ENCODE measurements around the gene NEUROD4. TPM values are rescaled to one million over a fixed set of nuclear protein-coding genes. Genes with fewer than 3 reads are reported as not detected.
"Not testable (repeated sequence)": the region's sequence is repeated elsewhere in the genome, so short reads cannot be mapped to it uniquely, and the experiment has no call there.

Gene NEUROD4
- total RNA-seq, 2 experiments from 2014 or later: not detected

DNA sequence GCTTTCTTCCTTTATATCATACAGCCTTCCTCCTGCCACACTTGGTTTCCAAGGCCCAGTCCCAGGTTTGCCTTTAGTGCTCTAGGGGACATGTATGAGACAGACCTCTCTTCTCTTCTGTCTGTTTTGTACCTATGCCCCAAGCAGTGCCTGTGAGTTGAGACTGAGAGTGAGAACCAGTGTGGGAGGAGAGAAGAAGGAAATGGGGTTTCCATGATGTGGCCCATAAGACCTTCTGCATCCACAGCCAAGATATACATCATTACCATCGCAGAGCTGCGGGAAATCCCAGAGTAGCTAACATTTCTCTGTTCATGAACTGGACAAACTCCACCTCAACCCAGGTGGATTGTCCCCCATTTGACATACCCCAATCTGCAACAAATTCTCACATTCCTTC, 38.0 kb upstream of the NEUROD4 start:
- Mint-ChIP-seq H3K36me3 (ENCODE audit: low read depth) (peaks cover 77% of the 10 kb centered on the region), H3K9me3 (no peaks in the 10 kb centered on the region), H3K27ac (peak overlapping the region; percentile 100), H3K4me3 (peak overlapping the region; percentile 91), H3K4me1 (ENCODE audit: low read depth) (peaks cover 100% of the 10 kb centered on the region), H3K27me3 (no peaks in the 10 kb centered on the region)
- peaks cover 34% of the 10 kb centered on the region for H3K36me3 ChIP-seq (ENCODE audit: insufficient read depth, low read length)
- ChIA-PET CTCF (interaction anchor here (0.7 to 6.0 kb wide), 5 partner anchors 11 to 91 kb away, joined by 3 to 24 read pairs (median 5); no protein-coding TSS in a partner anchor), POLR2A (interaction anchor here (2.2 to 5.8 kb wide), 4 partner anchors 10 to 47 kb away, joined by 6 to 145 read pairs (median 34); no protein-coding TSS in a partner anchor)
- DNase-seq: peak in 3 of 14 experiments; percentile 24 to 68 (median 63)
- H3K4me3 ChIP-seq (ENCODE audit: low read length): peak overlapping the region; percentile 73
- intact Hi-C loops (cut with DNase I, micrococcal nuclease): loop anchor here in 1 of 2 experiments (2.0 kb wide), 1 partner anchor 19 kb away; no protein-coding TSS in a partner anchor
- no peak for ATAC-seq (ENCODE audit: poor library complexity)
- peaks cover 46% of the 10 kb centered on the region for H3K4me1 ChIP-seq (ENCODE audit: insufficient read depth, low read length)
- peak overlapping the region; percentile 88 to 97 for H3K27ac ChIP-seq (ENCODE audit: low read depth in 1 of 2, low read length in 2 of 2)
- TF ChIP-seq, protein P1, sequence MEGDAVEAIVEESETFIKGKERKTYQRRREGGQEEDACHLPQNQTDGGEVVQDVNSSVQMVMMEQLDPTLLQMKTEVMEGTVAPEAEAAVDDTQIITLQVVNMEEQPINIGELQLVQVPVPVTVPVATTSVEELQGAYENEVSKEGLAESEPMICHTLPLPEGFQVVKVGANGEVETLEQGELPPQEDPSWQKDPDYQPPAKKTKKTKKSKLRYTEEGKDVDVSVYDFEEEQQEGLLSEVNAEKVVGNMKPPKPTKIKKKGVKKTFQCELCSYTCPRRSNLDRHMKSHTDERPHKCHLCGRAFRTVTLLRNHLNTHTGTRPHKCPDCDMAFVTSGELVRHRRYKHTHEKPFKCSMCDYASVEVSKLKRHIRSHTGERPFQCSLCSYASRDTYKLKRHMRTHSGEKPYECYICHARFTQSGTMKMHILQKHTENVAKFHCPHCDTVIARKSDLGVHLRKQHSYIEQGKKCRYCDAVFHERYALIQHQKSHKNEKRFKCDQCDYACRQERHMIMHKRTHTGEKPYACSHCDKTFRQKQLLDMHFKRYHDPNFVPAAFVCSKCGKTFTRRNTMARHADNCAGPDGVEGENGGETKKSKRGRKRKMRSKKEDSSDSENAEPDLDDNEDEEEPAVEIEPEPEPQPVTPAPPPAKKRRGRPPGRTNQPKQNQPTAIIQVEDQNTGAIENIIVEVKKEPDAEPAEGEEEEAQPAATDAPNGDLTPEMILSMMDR (IDR thresholded peaks at IDR 0.05): no peak
- H3K9me3 ChIP-seq (ENCODE audit: control insufficient read depth in 1 of 2, insufficient read depth in 1 of 2, low read length in 2 of 2): no peaks in the 10 kb centered on the region
- H3K27me3 ChIP-seq (ENCODE audit: control insufficient read depth in 1 of 2, insufficient read depth in 2 of 2, low read length in 2 of 2): no peaks in the 10 kb centered on the region

DNA sequence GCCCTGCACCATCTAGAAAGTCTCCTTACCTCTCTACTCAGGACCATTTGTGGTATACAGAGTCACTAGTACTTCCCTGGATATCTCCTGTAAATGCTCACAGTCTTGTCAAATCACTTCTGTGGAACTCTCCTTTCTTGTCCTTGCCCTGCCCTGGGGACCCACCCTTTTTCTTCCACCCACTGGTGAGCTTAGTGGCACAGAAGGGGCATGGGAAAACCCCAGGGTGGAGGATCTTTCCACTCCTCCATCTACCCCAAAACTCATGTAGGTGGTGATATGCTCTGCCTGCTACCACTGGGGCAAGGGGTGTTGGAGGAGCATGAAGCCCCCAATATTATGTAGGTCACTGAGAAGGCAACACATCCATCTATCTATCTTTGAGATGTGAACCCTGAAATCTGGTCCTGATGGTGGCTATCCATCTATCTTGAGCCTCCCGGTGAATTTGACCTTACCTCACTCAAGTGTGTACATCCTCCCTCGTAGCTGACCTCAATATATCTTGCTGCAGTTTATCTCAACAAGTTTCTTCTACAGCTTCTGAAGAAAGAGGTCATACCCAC, 36.2 kb upstream of the NEUROD4 start:
- Mint-ChIP-seq H3K4me1 (ENCODE audit: low read depth) (peaks cover 99% of the 10 kb centered on the region), H3K36me3 (ENCODE audit: low read depth) (peaks cover 64% of the 10 kb centered on the region), H3K4me3 (peak overlapping the region; percentile 91), H3K27me3 (no peaks in the 10 kb centered on the region), H3K27ac (peak overlapping the region; percentile 100), H3K9me3 (no peaks in the 10 kb centered on the region)
- Histone ChIP-seq H3K27me3 (ENCODE audit: control insufficient read depth in 1 of 2, insufficient read depth in 2 of 2, low read length in 2 of 2) (no peaks in the 10 kb centered on the region), H3K36me3 (ENCODE audit: insufficient read depth, low read length) (peaks cover 29% of the 10 kb centered on the region), H3K9me3 (ENCODE audit: control insufficient read depth in 1 of 2, insufficient read depth in 1 of 2, low read length in 2 of 2) (no peaks in the 10 kb centered on the region), H3K4me1 (ENCODE audit: insufficient read depth, low read length) (peaks cover 43% of the 10 kb centered on the region), H3K4me3 (ENCODE audit: low read length) (peak overlapping the region; percentile 73), H3K27ac (ENCODE audit: low read depth in 1 of 2, low read length in 2 of 2) (peak overlapping the region; percentile 88 to 97)
- CTCF ChIA-PET: interaction anchor here (0.9 to 6.0 kb wide), 6 partner anchors 9 to 129 kb away, joined by 3 to 24 read pairs (median 6); partner anchors contain the start of gene MUCL1
- ATAC-seq (ENCODE audit: poor library complexity): no peak
- POLR2A ChIA-PET: interaction anchor here (2.1 to 5.8 kb wide), 6 partner anchors 10 to 88 kb away, joined by 6 to 145 read pairs (median 24); no protein-coding TSS in a partner anchor
- TF ChIP-seq, protein P1 (IDR thresholded peaks at IDR 0.05): no peak
- peak in 5 of 14 experiments; percentile 9 to 54 (median 25) for DNase-seq
- intact Hi-C loops (cut with DNase I, micrococcal nuclease): loop anchor here (2.0 kb wide), 2 partner anchors 15 to 21 kb away; no protein-coding TSS in a partner anchor

DNA sequence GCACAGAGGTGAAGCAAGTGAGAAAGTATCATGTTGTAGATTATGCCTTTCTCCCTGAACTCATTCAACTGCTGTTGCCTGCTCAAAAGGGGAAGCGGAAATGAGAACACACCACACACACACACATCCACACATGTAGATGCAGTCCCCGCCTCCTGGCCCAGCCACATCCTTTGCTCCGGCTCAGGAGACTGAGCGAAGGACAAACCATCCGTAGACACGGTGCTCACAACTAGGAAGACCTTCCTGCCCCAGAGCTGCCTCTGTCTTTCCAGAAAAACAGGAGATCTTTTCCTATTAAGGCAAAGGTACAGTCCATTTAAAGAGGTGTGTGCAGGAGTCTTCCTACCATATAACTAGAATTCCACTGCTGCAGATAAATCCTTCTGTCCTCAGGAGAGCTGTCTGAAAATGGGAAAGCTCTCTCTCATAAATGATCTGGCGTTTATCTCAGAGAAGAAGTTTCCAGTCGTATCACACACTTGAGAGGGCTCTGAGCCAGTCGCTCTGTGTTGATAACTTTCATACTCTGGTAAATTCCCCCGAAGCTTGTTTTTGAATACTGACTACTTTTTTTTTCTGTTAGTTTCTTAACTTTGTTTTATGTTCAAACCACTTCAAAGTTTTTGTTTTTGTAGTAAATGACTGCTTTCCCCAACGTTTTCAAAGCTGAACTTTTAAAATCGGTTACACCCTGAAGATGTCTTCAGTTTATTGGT, 35.0 kb upstream of the NEUROD4 start, which contains the start of gene TESPA1:
Gene TESPA1 (minus strand): TSS at position 105 of the 719 bp plus-strand sequence. CDS start 10,200 bp downstream, outside the sequence.
- peak within 1 kb of the TSS; percentile 73 for H3K4me3 ChIP-seq (ENCODE audit: low read length)
- H3K27me3 ChIP-seq (ENCODE audit: control insufficient read depth in 1 of 2, insufficient read depth in 2 of 2, low read length in 2 of 2): no peaks in the 10 kb centered on the region
- CTCF ChIA-PET: interaction anchor here (0.7 to 2.3 kb wide), 9 partner anchors 8 to 131 kb away, joined by 3 to 11 read pairs (median 4); partner anchors contain the start of gene MUCL1
- Mint-ChIP-seq H3K9me3 (no peaks in the 10 kb centered on the region), H3K27me3 (no peaks in the 10 kb centered on the region), H3K4me3 (peak within 1 kb of the TSS; percentile 91), H3K4me1 (ENCODE audit: low read depth) (peaks cover 98% of the 10 kb centered on the region), H3K36me3 (ENCODE audit: low read depth) (peaks cover 52% of the 10 kb centered on the region), H3K27ac (peak within 1 kb of the TSS; percentile 100)
- peak within 1 kb of the TSS; percentile 88 to 97 for H3K27ac ChIP-seq (ENCODE audit: low read depth in 1 of 2, low read length in 2 of 2)
- H3K36me3 ChIP-seq (ENCODE audit: insufficient read depth, low read length): peaks cover 21% of the 10 kb centered on the region
- DNase-seq (peak; percentile 74 to 94 (median 84)), ATAC-seq (ENCODE audit: poor library complexity) (peak; percentile 87)
- POLR2A ChIA-PET: interaction anchor here (0.6 to 5.8 kb wide), 27 partner anchors 8 to 705 kb away, joined by 3 to 145 read pairs (median 6); partner anchors contain the start of genes CBX5, HNRNPA1, MUCL1 and NCKAP1L
- H3K9me3 ChIP-seq (ENCODE audit: control insufficient read depth in 1 of 2, insufficient read depth in 1 of 2, low read length in 2 of 2): no peaks in the 10 kb centered on the region
- H3K4me1 ChIP-seq (ENCODE audit: insufficient read depth, low read length): peaks cover 40% of the 10 kb centered on the region
- intact Hi-C loops (cut with DNase I, micrococcal nuclease): loop anchor here in 1 of 2 experiments (2.0 kb wide), 1 partner anchor 16 kb away; no protein-coding TSS in a partner anchor
- TF ChIP-seq, protein P1 (IDR thresholded peaks at IDR 0.05): no peak

DNA sequence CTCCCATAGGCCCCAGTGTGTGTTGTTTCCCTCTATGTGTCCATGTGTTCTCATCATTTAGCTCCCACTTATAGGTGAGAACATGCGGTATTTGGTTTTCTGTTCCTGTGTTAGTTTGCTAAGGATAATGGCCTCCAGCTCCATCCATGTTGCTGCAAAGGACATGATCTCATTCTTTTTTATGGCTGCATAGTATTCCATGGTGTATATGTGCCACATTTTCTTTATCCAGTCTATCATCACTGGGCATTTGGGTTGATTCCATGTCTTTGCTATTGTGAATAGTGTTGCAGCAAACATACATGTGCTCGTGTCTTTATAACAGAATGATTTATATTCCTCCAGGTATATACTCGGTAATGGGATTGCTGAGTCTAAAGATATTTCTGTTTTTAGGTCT, 33.0 kb upstream of the NEUROD4 start:
- H3K27me3 ChIP-seq (ENCODE audit: control insufficient read depth in 1 of 2, insufficient read depth in 2 of 2, low read length in 2 of 2); H3K4me3 ChIP-seq (ENCODE audit: low read length); H3K9me3 ChIP-seq (ENCODE audit: control insufficient read depth in 1 of 2, insufficient read depth in 1 of 2, low read length in 2 of 2); H3K27me3 Mint-ChIP-seq; DNase-seq; H3K9me3 Mint-ChIP-seq; ATAC-seq (ENCODE audit: poor library complexity); intact Hi-C loops (cut with DNase I, micrococcal nuclease); H3K36me3 ChIP-seq (ENCODE audit: insufficient read depth, low read length): not testable (repeated sequence)
- Histone ChIP-seq H3K27ac (ENCODE audit: low read depth in 1 of 2, low read length in 2 of 2) (peak overlapping the region in 1 of 2 donors; percentile 88), H3K4me1 (ENCODE audit: insufficient read depth, low read length) (peaks cover 38% of the 10 kb centered on the region)
- H3K36me3 Mint-ChIP-seq (ENCODE audit: low read depth): peaks cover 36% of the 10 kb centered on the region
- H3K4me3 Mint-ChIP-seq: peak overlapping the region; percentile 63
- peak overlapping the region; percentile 100 for H3K27ac Mint-ChIP-seq
- CTCF ChIA-PET: interaction anchor here (0.8 to 3.1 kb wide), 2 partner anchors 28 to 86 kb away, joined by 3 to 15 read pairs; no protein-coding TSS in a partner anchor
- H3K4me1 Mint-ChIP-seq (ENCODE audit: low read depth): peaks cover 98% of the 10 kb centered on the region
- POLR2A ChIA-PET: interaction anchor here (1.9 to 5.8 kb wide), 3 partner anchors 15 to 52 kb away, joined by 6 to 145 read pairs (median 35); no protein-coding TSS in a partner anchor

All from CD4-positive, alpha-beta T cell (primary cell).